ENCODE results near the gene RRBP1.

RRBP1 gene, protein sequence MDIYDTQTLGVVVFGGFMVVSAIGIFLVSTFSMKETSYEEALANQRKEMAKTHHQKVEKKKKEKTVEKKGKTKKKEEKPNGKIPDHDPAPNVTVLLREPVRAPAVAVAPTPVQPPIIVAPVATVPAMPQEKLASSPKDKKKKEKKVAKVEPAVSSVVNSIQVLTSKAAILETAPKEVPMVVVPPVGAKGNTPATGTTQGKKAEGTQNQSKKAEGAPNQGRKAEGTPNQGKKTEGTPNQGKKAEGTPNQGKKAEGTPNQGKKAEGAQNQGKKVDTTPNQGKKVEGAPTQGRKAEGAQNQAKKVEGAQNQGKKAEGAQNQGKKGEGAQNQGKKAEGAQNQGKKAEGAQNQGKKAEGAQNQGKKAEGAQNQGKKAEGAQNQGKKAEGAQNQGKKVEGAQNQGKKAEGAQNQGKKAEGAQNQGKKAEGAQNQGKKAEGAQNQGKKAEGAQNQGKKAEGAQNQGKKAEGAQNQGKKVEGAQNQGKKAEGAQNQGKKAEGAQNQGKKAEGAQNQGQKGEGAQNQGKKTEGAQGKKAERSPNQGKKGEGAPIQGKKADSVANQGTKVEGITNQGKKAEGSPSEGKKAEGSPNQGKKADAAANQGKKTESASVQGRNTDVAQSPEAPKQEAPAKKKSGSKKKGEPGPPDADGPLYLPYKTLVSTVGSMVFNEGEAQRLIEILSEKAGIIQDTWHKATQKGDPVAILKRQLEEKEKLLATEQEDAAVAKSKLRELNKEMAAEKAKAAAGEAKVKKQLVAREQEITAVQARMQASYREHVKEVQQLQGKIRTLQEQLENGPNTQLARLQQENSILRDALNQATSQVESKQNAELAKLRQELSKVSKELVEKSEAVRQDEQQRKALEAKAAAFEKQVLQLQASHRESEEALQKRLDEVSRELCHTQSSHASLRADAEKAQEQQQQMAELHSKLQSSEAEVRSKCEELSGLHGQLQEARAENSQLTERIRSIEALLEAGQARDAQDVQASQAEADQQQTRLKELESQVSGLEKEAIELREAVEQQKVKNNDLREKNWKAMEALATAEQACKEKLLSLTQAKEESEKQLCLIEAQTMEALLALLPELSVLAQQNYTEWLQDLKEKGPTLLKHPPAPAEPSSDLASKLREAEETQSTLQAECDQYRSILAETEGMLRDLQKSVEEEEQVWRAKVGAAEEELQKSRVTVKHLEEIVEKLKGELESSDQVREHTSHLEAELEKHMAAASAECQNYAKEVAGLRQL (N-terminal part only)

DNA sequence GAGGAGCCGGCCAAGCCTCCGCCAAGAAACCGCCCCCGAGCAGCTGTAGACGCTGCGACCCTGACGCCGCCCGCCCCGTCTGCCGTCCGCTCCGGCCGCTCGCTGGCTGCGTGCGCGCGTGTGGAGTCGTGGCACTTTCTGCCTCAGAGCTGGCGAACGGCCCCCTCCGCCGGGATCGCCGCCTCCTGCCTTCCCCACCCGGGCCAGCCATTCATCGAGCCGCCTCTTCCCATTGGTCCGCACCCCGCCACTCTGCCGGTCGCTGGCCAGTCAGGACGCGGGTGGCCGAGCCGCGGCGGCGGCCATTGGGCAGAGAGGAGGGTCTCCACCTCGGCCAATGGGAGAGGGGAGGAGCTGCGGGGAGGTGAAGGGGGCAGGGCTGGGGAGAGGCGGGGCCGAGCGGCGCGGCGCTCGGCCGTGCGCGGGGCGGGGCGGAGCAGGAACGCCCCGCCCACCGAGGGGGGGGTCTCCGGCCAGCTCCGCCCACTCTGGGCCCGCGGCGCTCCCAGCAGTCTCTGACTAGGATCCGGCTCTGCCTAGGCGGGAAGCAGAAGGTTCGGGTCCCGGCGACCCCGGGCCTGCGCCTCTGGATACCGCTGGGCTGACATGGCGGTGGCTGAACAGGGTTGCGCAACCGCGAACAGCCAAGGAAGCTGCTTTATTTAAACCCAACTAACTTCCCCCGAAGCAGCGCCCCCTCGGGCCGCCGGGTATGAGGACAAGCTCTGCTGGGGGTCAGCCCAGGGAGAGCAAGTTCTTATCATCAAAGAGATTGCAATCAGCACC is at the start of gene RRBP1:
Gene RRBP1 (minus strand): TSS at position 140 of the 786 bp plus-strand sequence. CDS start 21,735 bp downstream, outside the sequence.
- peak; percentile 84 to 95 (median 88) for DNase-seq (ENCODE audit: low read depth in 2 of 3, low spot score in 2 of 3)

DNA sequence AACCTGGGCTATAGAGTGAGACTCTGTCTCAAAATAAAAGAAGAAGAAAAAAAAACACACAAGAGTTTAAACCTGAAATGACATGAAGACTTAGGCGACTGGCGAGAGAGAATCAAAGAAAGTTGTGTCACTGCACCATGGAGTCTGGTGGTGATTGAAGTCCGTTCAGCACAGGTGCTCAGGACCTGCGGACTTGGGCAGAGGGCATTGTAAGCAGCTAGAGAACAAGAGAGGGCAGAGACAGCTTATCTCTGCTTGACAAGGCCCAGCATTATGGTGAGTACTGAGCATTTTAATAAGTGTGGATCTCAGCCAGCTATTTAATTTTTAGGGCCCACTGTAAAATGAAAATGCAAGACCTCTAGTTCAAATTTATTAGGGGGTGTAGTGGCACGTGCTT is 49.2 kb upstream of the RRBP1 start:
- DNase-seq (ENCODE audit: low read depth in 2 of 3, low spot score in 2 of 3), result no peak

DNA sequence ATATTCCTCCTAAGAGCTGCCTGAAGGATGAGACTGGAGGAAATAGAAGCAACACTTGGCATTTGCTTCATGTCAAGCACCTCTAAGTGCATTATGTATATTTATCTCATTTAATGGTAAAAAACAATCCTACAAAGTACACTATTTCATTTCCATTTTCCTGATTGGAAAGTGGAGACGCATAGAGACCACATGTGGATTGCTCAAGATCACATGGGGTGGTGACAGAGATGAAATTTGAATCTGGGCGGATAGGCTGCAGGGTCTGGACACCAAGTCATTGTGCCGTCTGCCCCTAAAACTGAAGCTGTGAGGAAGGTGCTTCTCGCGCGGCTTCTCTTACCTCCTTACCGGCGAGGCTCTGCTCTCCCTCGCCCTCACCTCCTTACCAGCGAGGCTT is 48.0 kb upstream of the RRBP1 start:
- DNase-seq (ENCODE audit: low read depth in 2 of 3, low spot score in 2 of 3), result no peak

DNA sequence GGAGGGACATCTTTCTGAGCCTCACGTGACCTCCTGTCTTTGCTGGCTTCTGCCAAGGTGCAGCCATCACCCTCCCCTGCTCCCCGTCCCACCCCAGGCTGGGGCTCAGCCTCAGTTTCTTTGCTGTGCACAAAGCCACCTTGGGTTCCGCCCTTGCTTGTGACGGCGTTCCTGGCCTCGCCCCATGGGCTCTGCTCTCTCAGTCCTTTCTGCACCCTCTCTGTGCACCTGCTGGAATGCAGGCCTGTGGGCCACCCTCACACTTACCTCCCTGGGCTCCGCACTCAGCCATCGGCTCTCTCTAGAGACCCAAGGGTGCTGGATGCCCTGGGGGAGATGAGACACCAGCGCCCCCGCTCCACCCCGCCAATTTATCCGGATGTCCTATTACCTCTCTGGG is 46.0 kb upstream of the RRBP1 start:
- DNase-seq (ENCODE audit: low read depth in 2 of 3, low spot score in 2 of 3), result no peak

DNA sequence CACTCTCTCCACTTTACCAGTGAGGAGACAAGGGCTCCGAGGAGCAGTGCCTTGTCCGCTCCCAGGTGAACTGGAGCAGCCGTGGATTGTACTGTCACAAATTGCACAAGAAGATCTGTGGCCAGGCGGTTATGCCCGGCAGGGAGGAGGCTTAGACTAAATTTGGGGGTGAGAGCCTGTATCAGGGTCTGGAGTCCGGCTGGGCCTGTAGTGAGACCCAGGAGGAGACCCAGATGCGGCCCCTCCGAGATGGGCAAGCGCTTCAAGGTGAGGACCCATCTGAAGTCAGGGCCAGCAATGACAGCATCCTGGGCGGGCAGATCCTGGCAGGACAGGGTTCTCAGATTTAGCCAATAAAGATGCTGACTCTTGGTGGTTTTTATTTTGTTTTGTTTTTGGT is 45.3 kb upstream of the RRBP1 start:
- no peak for DNase-seq (ENCODE audit: low read depth in 2 of 3, low spot score in 2 of 3)

DNA sequence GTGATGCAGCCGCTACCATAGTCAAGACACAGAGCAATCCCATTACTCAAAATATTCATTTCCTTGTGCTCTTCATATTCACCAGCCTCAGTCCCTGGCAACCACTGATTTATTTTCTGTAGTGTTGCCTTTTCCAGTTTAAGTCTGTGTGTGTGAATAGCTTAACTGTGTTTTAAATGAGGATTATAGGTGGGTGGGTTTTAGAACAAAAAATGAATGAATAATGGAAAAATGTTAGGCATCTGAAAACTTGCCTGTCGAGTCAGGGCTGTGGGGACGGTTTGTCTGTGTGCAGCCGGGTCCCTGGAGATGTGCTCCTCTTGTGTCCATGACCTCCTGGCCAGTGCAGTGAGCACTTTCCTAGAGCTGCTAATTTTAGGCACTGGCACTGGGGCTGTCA is 44.9 kb upstream of the RRBP1 start:
- DNase-seq (ENCODE audit: low read depth in 2 of 3, low spot score in 2 of 3), result no peak

DNA sequence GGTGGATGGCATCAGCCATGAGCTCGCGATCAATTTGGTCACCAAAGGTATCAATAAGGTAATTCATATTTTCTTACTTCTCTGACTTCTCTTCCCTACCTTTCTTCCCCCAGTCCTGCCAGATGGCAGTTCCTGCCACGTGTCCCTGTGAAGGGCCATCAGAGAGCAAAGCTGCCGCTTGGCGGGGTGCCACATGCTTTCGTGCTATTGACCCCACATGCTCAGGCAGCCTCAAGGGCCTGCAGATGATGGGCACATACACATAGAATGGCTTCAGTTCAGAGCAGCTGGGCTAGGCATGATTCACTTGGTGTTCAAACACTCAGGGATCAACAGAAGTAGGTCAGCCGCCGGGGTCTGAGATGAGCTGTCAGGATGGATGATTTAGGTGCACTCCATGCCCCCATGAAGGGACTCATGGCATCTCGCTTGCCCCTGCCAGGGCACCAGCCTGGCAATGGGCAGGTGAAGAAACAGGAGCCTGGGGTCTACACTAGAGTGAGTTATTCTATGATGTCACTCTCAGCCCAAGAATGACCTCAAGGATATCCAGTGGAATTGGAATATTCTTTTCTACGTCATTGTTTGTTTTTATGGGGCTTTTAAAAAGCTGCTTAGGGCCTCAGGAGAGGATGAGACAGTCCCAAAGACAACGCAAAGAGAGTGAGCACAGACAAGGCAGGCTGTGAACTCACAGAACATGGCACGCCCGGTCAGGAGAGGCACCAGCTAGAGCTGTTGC is 43.2 kb upstream of the RRBP1 start:
- no peak for DNase-seq (ENCODE audit: low read depth in 2 of 3, low spot score in 2 of 3)

DNA sequence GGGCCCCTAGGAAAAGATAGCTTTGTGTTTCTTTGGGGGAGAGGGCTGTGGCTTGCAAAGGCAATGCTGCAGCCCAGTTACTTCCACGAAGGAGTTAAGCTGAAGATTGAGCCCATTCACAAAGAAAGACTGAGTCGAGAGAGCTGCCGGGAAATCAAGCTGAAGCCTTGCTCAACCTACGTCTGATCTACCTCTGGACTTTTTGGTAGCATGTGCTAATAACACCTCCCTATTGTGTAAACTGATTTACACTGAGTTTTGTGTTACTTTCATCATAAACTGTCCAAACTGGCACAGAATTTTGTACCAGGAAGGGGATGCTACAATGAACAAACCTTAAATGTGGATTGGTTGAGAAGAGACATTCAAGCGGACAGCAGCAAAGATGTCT is 41.3 kb upstream of the RRBP1 start:
- no peak for DNase-seq (ENCODE audit: low read depth in 2 of 3, low spot score in 2 of 3)

DNA sequence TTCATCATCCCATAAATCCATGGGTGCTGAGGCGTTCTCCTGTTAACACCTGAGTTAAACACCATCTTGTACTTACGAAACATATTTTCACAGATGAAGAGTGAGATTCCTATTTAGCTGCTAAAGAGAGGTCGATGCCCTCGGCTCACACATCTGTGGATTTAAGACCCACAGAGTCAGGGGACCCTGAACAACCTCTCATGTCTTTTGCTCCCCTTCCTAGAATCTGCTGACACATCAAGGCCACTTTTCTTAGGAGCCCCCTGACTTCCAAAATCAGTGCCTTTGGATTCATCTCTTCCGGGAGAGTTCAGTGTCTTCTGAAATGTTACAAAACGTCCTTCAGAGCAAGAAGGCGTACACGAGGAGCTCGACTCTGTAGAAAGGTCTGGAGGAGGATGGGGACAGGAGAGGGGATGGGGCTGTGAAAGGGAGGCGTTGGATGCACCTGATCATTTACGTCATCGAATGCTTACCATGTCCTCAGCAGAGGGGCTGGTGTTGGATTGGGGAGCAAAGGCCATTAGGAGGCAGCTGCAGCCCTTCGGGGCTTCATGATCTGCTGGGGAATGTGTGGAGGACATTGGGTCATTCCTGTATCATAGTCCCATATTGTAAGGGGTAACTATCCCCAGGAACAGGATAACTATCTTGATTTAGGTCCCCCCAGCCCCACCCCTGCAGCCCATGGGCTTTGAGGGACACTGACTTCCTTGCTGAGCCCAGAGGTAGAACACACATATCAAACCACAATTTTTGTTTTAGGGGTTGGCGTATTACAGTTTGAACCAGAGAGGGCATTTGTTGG is 40.7 kb upstream of the RRBP1 start:
- no peak for DNase-seq (ENCODE audit: low read depth in 2 of 3, low spot score in 2 of 3)

DNA sequence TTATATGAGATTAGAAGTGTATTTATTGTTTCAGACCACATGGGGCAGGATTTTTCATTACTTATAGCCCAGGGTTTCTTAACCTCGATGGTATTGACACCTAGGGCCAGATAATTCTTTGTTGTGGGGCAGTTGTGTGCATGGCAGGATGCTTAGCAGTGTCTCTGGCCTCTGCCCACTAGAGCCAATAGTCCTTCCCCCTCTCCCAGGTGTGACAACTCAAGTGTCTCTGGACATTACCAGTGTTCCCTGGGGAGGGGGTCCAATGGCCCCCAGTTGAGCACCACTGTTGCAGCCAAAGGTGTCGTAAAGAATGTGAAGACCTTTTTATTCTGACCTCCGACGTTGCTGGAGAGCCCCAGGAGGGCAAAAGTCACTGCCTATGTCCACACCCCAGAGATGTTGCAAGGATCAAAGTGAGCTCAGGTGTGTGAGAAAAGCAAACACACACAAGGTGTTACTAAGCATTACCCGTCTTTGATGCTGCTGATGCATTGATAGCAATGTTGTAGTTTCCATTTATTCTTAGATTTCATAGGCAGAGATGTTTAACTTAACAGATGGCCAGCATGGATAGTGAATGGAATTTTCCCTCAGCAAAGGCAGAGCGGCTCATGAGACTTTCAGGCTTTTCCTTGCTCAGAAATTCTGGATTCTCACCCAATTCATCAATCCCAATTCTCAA is 39.9 kb upstream of the RRBP1 start:
- no peak for DNase-seq (ENCODE audit: low read depth in 2 of 3, low spot score in 2 of 3)

DNA sequence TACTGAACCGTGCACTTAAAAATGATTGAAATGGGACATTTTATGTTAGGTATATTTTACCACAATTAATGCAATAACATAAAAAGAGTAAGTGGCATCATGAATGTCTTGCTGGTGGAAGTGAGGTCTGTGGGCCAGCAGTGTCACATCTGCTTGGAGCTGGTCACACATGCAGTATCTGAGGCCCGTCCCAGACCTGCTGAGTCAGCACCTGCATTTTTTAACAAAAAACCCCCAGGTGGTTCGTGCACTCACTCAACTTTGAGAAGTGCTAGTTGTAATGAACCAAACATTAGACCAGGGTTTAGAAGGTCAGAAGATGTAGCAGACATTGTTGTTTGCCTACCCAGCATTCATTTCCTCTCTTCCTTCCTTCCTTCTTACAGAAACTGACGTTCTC is 38.7 kb upstream of the RRBP1 start:
- DNase-seq (ENCODE audit: low read depth in 2 of 3, low spot score in 2 of 3), result no peak

DNA sequence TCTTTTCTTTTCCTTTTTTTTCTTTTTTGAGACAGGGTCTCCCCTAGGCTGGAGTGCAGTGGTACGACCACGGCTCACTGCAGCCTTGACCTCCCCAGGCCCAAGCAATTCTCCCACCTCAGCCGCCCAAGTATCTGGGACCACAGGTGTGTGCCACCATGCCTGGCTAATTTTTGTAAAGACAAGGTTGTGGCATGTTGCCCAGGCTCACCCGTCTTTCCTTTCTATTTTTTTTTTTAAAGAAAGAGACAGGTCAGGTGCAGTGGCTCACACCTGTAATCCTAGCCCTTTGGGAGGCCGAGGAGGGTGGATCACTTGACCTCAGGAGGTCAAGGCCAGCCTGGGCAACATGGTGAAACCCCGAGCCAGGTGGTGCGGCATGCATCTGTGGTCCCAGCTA is 34.3 kb upstream of the RRBP1 start:
- no peak for DNase-seq (ENCODE audit: low read depth in 2 of 3, low spot score in 2 of 3)

DNA sequence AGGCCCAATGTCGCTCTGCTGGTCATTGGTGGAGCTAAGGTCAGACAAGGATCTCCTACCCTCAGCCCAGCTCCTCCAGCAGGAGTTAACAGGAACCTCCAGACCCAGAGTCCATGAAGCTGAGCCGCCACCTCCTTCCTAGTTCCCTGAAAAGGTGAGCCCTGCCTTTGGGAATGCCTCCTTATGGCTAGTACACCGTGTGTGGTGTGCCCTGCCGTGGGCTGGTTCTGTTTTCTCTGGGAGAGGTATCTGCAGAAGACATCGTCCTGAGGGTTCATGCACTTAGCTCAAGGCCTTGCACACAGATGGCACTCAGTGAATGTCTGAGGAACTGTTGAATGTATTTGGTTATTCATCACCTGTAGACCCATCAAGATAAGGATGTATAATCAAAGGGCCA is 33.0 kb upstream of the RRBP1 start:
- no peak for DNase-seq (ENCODE audit: low read depth in 2 of 3, low spot score in 2 of 3)

DNA sequence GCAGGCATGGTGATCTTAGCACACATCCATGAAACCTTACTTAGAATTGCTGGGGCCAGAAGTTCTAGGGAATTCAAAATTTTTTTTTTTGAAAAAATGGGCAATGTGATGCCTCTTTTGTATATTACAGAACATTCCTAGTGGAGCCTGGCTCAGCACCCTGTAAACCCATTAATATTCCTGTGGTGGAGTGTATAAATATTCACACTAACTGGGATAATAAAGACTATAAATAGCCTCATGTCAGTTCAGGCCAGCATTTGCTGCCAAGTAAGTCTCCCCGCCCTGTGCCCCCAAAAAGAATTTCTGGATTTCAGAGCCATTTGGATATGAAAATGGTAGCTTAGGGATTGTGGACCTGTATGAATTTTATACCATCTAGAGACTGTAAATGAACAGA is 32.6 kb upstream of the RRBP1 start:
- DNase-seq (ENCODE audit: low read depth in 2 of 3, low spot score in 2 of 3), result no peak

DNA sequence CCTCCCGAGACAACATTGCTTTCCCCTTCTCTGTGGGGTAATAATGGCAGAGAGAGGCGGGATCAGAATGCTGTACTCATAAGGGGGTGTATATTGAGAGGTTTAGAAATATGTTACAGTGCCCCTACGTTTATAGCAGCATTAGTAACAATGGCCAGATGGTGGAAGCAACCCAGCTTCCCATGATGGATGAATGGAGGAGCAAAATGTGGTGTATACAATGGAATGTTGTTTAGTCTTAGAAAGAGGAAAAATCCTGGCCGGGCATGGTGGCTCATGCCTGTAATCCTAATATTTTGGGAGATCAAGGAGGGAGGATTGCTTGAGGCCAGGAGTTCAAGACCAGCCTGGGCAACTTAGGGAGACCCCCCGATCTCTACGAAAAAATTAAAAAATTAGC is 30.7 kb upstream of the RRBP1 start:
- DNase-seq (ENCODE audit: low read depth in 2 of 3, low spot score in 2 of 3), result no peak

DNA sequence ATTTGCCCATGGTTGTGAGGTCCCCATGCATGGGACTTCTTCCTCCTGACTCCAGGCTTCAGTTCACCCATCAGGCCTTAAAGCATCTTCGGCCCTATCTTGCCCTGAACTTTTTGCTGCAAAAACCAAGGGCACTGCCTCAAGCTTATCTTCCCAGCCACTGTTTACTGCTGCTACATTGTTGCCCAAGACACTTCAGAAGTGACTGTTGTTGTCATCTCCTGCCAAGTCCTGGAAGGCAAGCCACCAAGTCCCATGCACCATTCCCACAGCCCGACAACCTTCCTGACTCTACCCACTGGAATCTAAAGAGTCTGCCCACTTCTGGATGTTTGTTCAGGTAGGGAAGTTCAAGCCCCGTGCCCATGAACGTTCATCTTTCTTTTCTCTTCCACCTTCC is 30.2 kb upstream of the RRBP1 start:
- DNase-seq (ENCODE audit: low read depth in 2 of 3, low spot score in 2 of 3), result no peak

DNA sequence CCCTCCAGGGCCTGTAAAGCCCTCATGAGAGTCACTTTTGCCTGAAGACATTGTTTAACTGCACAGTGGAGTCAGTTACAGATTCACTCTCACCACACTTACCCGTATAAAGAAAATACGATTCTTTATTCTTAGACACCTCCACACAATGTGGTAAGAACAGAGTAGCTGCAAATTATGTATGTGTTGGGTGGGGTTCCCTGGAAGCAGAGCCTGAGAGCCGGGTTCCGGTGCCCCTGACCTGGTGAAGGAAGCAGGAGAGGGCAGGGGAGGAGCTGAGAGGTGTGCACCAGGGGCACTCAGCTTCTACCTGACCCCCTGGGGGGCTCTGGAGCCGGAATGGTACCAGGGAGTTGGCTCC is 29.2 kb upstream of the RRBP1 start:
- DNase-seq (ENCODE audit: low read depth in 2 of 3, low spot score in 2 of 3), result no peak

DNA sequence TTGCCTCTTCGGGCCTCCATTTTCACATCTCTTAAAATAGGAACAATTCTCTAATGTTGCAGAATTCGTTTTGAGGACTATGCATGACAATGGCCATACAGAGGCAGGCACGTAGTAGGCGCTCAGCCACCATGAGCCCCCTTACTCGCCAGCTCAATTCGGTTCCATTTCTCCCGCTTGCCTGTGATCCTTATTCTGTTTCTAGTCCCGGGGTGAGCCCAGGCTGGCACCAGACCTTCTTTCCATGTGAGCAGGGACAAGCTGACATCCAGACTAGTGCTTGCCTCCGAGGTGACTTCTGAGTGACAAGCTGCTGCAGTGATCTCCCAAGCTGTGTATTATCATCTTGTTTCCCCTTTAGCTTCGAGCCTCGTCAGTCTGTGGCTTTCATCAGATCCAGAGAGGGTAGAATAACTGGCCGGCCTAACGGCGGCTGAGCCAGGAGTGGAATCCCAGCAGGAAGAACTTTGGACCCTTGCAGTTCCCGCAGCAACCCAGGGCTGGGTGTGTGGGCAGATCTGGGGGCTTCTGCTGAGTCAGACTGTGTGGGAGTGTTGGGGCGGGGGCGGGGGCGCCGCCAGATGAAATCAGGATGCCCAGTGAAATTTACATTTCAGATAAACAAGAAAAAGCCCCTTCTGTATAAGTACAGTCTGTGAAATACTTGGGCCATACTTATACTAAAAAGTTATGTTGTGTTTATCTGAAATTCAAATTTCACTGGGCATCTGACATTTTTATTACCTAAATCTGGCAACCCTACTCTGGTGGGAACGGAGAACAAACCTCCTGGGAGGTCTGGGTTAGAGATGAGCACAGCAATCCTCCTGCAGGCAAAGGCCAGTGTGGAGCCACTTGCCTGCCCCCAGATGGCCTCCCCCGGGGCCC is 28.6 kb upstream of the RRBP1 start:
- DNase-seq (ENCODE audit: low read depth in 2 of 3, low spot score in 2 of 3), result no peak
